Measurements from ENCODE around the gene RNF151.

GRCh38 chr16:1920727-1921171 lies 45.9 kb upstream of the RNF151 start:
- no peak for TF ChIP-seq CTCF (conservative IDR thresholded peaks at IDR 0.05; ENCODE audit: low read length)
- no peak for TF ChIP-seq EZH2phosphoT487 (IDR thresholded peaks at IDR 0.05; ENCODE audit: borderline replicate concordance)
